Right lobe of liver (tissue), 6 donors: ENCODE measurements around the gene TYW1. TPM values are rescaled to one million over a fixed set of nuclear protein-coding genes. Genes with fewer than 3 reads are reported as not detected.
A peak's percentile ranks its signal among the peaks of the same experiment; 100 is the strongest.
"Not testable (repeated sequence)": the region's sequence is repeated elsewhere in the genome, so short reads cannot be mapped to it uniquely, and the experiment has no call there.

Experiments used
- ATAC-seq, 4 donors: fragments of 200-7000 bp; cut with Tn5 transposase; one replicate each; pipeline ENCODE4 v1.9.1; 2020; ENCODE audit warnings: mild to moderate bottlenecking in 4 of 4, moderate library complexity in 4 of 4
- DNase-seq, 3 donors: peaks; one replicate each; pipeline ENCODE4 v3.0.0-alpha.2; 2020
- H3K27ac ChIP-seq, 3 donors: fragments of 200-600 bp; one replicate each; pipeline ENCODE4 v1.8.0; 2022
- H3K27me3 ChIP-seq, 2 donors: fragments of 200-600 bp; one replicate each; pipeline ENCODE4 v1.8.0; 2022
- H3K36me3 ChIP-seq, 4 donors: fragments of 200-600 bp; sonication (generic) in 1 of 4; one replicate each; pipeline versions ENCODE4 v1.5.1 to v1.8.0; 2017 to 2022; ENCODE audit warnings: control low read depth in 1 of 4
- H3K4me1 ChIP-seq, 4 donors: fragments of 200-600 bp; sonication (generic) in 1 of 4; one replicate each; pipeline versions ENCODE4 v1.5.1 to v1.8.0; 2017 to 2022; ENCODE audit warnings: control low read depth in 1 of 4
- H3K4me3 ChIP-seq, 3 donors: fragments of 200-600 bp; one replicate each; pipeline ENCODE4 v1.8.0; 2022
- H3K9me3 ChIP-seq, 4 donors: fragments of 200-600 bp; sonication (generic) in 1 of 4; one replicate each; pipeline versions ENCODE4 v1.5.1 to v1.8.0; 2017 to 2022; ENCODE audit warnings: control low read depth in 1 of 4
- CTCF ChIP-seq, 4 donors: fragments of 200-600 bp in 3 of 4; fragments of 450-650 bp in 1 of 4; IDR thresholded peaks; one replicate each; pipeline versions ENCODE4 v1.5.1 to v1.8.0; 2016 to 2022; ENCODE audit warnings: antibody characterized with exemption in 4 of 4, mild to moderate bottlenecking in 2 of 4
- POLR2A ChIP-seq: fragments of 450-650 bp; IDR thresholded peaks from one replicate; pipeline ENCODE4 v1.6.1; 2017; ENCODE audit warnings: antibody characterized with exemption, mild to moderate bottlenecking
- WGBS: methylation state at CpG from one replicate; pipeline ENCODE4 v1.1.6; 2018; ENCODE audit warnings: low coverage, low lambda C conversion rate; ENCODE audit not compliant: insufficient coverage; ENCODE audit errors: missing lambda C conversion rate; 5-methylcytosine and 5-hydroxymethylcytosine counted together
- intact Hi-C, 2 donors: fragments of 100-400 bp; cut with DNase I; formaldehyde crosslinking; loops; one replicate each; pipeline versions ENCODE4 v1.11.2 to v1.14.1; 2022
- long read RNA-seq: library from polyadenylated mRNA; unstranded; transcript quantifications from one replicate; pipeline ENCODE4 v2.0.0, GENCODE V29; 2019
- total RNA-seq, 6 experiments: library from RNA; depleted of rRNA in 2 of 6; stranded (reverse); fragments of >200 nt in 2 of 6; fragmentation: NEBNext Ultra II Directional in 3 of 6; extraction: Animal tissue kit (Norgen Biotek cat#: 25700) in 3 of 6; gene quantifications; one replicate each; pipeline versions ENCODE4 v1.1.0 to v1.2.4, GENCODE V29; 2016 to 2023
- donor health status: DM: no; HTN: yes; CAD: no.
- donor health status: DM: no; HTN: no; CAD: no.
- donor health status: DM: no; HTN: no; CAD: no.
- donor health status: DM: no; HTN: yes; CAD: no.
- donor health status: DM: no; HTN: yes; CAD: no.

The TYW1 gene
- total RNA-seq = 10 to 100 TPM in 4 of 6 experiments, 1 to 10 TPM in 2; 9.6 to 15.2 (median 10.2) TPM
- long read RNA-seq, partial matches to known transcripts = 2 of 4 reads
- long read RNA-seq, other reads (novel, unspliced or antisense) = 2 of 4 reads

GRCh38 chr7:66996444-66997191 is at the start of gene TYW1:
TSS of gene TYW1 (plus strand) at chr7:66996833. CDS start at chr7:66996979, 146 bp downstream.
- H3K27me3 ChIP-seq, H3K4me1 ChIP-seq, intact Hi-C loops, H3K9me3 ChIP-seq: not testable (repeated sequence)
- DNase-seq (peak; percentile 97 to 99 (median 99)), ATAC-seq (peak; percentile 84 to 93 (median 88))
- Histone ChIP-seq H3K36me3 (peaks cover 0 to 22% (median 8%) of the 10 kb centered on the region in 4 donors), H3K4me3 (peak within 1 kb of the TSS; percentile 72 to 77 (median 75)), H3K27ac (peak within 1 kb of the TSS; percentile 68 to 71 (median 69))
- TF ChIP-seq POLR2A = peak; percentile 75
- WGBS = 0% methylated on average over 18 of the region's 44 CpGs

GRCh38 chr7:66948480-66949109 is 48.0 kb upstream of the TYW1 start:
- TF ChIP-seq CTCF (IDR thresholded peaks at IDR 0.05) = no peak
- TF ChIP-seq POLR2A = no peak
- H3K27me3 ChIP-seq = no peaks in the 10 kb centered on the region
- intact Hi-C loops = no loop called here
- DNase-seq (no peak), ATAC-seq (no peak)
- no peaks in the 10 kb centered on the region for H3K9me3 ChIP-seq
- H3K27ac ChIP-seq = no peak overlapping the region
- peaks cover 0 to 93% (median 43%) of the 10 kb centered on the region in 4 donors for H3K36me3 ChIP-seq
- H3K4me1 ChIP-seq = no peaks in the 10 kb centered on the region
- 91% methylated on average over 10 of the region's 19 CpGs for WGBS
- H3K4me3 ChIP-seq = no peak overlapping the region

GRCh38 chr7:66950311-66950710 is 46.3 kb upstream of the TYW1 start:
- H3K36me3 ChIP-seq = peaks cover 0 to 93% (median 43%) of the 10 kb centered on the region in 4 donors
- H3K4me1 ChIP-seq = no peaks in the 10 kb centered on the region
- H3K27me3 ChIP-seq = no peaks in the 10 kb centered on the region
- DNase-seq (no peak), ATAC-seq (no peak)
- no peak overlapping the region for H3K27ac ChIP-seq
- H3K4me3 ChIP-seq = no peak overlapping the region
- H3K9me3 ChIP-seq = no peaks in the 10 kb centered on the region
- intact Hi-C loops = no loop called here
- no peak for TF ChIP-seq CTCF (IDR thresholded peaks at IDR 0.05)
- no peak for TF ChIP-seq POLR2A
- WGBS = 48% methylated on average over 3 of the region's 3 CpGs

- Histone ChIP-seq H3K9me3 (no peaks in the 10 kb centered on the region), H3K27ac (no peak overlapping the region), H3K36me3 (peaks cover 0 to 94% (median 42%) of the 10 kb centered on the region in 4 donors), H3K4me3 (no peak overlapping the region), H3K4me1 (no peaks in the 10 kb centered on the region), H3K27me3 (no peaks in the 10 kb centered on the region)
- 95% methylated on average over 8 of the region's 8 CpGs for WGBS
- ATAC-seq = no peak
- DNase-seq = no peak
- intact Hi-C loops = no loop called here
- TF ChIP-seq CTCF (IDR thresholded peaks at IDR 0.05) (no peak), POLR2A (no peak)
Measured at GRCh38 chr7:66950763-66951162, 45.9 kb upstream of the TYW1 start.
